MCF 10A (cell line): ENCODE results near the gene CDHR3. TPM values are rescaled to one million over a fixed set of nuclear protein-coding genes. Genes with fewer than 3 reads are reported as not detected.

Experiments used
- BruUV-seq: library from RNA; stranded (reverse); fragments of 400-500 nt; replicated peaks from 2 replicates; lab custom pipeline; 2021; lab: Mats Ljungman, UMichigan
- CTCF ChIA-PET: fragments of 300-600 bp; sonication (Branson Sonifier 250); formaldehyde crosslinking; extraction: SDS; loops from one replicate; lab custom pipeline; 2021; ENCODE audit warnings: antibody characterized with exemption, inconsistent platforms; lab: Yijun Ruan, JAX
- POLR2A ChIA-PET: fragments of 300-600, 350-650 bp; sonication (Branson Sonifier 250); formaldehyde crosslinking; extraction: SDS; loops from one replicate; lab custom pipeline; 2020; ENCODE audit warnings: antibody characterized with exemption, inconsistent platforms; lab: Yijun Ruan, JAX
- DNase-seq: peaks from one replicate; pipeline ENCODE4 v3.0.0-alpha.2; 2018; ENCODE audit not compliant: unreplicated experiment
- H3K27ac Mint-ChIP-seq: one replicate; pipeline ENCODE4 v1.8.0; 2022; ENCODE audit warnings: mild to moderate bottlenecking, low read depth, mixed read lengths; ENCODE audit not compliant: unreplicated experiment
- H3K27me3 Mint-ChIP-seq: one replicate; pipeline ENCODE4 v1.8.0; 2022; ENCODE audit warnings: mixed read lengths; ENCODE audit not compliant: insufficient read depth, unreplicated experiment
- H3K36me3 Mint-ChIP-seq: one replicate; pipeline ENCODE4 v1.8.0; 2022; ENCODE audit warnings: mild to moderate bottlenecking, moderate library complexity, mixed read lengths; ENCODE audit not compliant: insufficient read depth, unreplicated experiment
- H3K4me1 Mint-ChIP-seq: one replicate; pipeline ENCODE4 v1.8.0; 2022; ENCODE audit warnings: mixed read lengths; ENCODE audit not compliant: insufficient read depth, unreplicated experiment
- H3K4me3 Mint-ChIP-seq: one replicate; pipeline ENCODE4 v1.8.0; 2022; ENCODE audit warnings: mild to moderate bottlenecking, moderate library complexity, mixed read lengths; ENCODE audit not compliant: unreplicated experiment
- H3K9me3 Mint-ChIP-seq: one replicate; pipeline ENCODE4 v1.8.0; 2022; ENCODE audit warnings: mixed read lengths; ENCODE audit not compliant: unreplicated experiment
- CTCF ChIP-seq: fragments of 200-600 bp; IDR thresholded peaks from one replicate; pipeline ENCODE4 v1.8.0; 2022; ENCODE audit warnings: antibody characterized with exemption, mild to moderate bottlenecking; ENCODE audit not compliant: unreplicated experiment
- intact Hi-C: fragments of 100-400 bp; cut with micrococcal nuclease; formaldehyde crosslinking; loops from 2 replicates; pipeline ENCODE4 v1.14.1; 2022
- total RNA-seq: library from RNA; stranded (reverse); gene quantifications from 2 replicates; pipeline ENCODE4 v1.2.3, GENCODE V29; 2022

Gene CDHR3
- total RNA-seq, 1 experiment from 2014 or later: 0.19 TPM

DNA sequence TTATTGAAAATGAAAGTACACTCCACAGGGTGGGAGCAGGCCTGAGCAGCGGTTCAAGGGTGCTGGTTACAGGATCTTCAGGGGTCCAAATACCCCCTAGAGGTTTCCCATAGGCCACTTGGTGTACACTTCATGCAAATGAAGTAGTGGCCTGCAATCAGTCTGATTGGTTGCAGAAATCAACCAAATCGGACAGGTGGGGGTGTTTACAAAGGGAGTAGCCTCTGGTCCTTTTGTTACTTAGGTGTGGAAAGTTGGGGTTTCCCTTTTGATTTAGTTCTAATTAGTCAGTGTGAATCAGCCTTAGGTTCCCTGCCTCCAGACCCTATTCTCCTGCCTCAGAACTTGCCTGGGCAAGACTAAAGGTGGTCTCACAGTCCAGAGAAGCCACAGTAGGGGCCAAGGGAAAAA is 99.5 kb downstream of the CDHR3 start:
- H3K4me3 Mint-ChIP-seq: no peak overlapping the region
- intact Hi-C loops: loop anchor here (10.0 kb wide), 1 partner anchor 1102 kb away; the partner anchor contains the start of gene HBP1
- TF ChIP-seq CTCF: no peak
- BruUV-seq: no TSS peak
- H3K27me3 Mint-ChIP-seq: no peaks in the 10 kb centered on the region
- no peaks in the 10 kb centered on the region for H3K9me3 Mint-ChIP-seq
- peaks cover 60% of the 10 kb centered on the region for H3K4me1 Mint-ChIP-seq
- peak overlapping the region; percentile 94 for H3K27ac Mint-ChIP-seq
- CTCF ChIA-PET: interaction anchor here (1.7 kb wide), 1 partner anchor 105 kb away, joined by 3 read pairs; no protein-coding TSS in a partner anchor
- peak; percentile 62 for DNase-seq
- POLR2A ChIA-PET: interaction anchor here (1.0 to 8.0 kb wide), 6 partner anchors 8 to 91 kb away, joined by 3 to 93 read pairs (median 14); partner anchors contain the start of gene SYPL1
- no peaks in the 10 kb centered on the region for H3K36me3 Mint-ChIP-seq

- H3K27ac Mint-ChIP-seq: peak overlapping the region; percentile 94
- no peaks in the 10 kb centered on the region for H3K27me3 Mint-ChIP-seq
- DNase-seq: no peak
- BruUV-seq: no TSS peak
- intact Hi-C loops: loop anchor here (10.0 kb wide), 1 partner anchor 1102 kb away; the partner anchor contains the start of gene HBP1
- ChIA-PET POLR2A (interaction anchor here (0.8 to 8.0 kb wide), 6 partner anchors 7 to 90 kb away, joined by 3 to 93 read pairs (median 18); partner anchors contain the start of gene SYPL1), CTCF (interaction anchor here (0.7 kb wide), 1 partner anchor 40 kb away, joined by 3 read pairs; no protein-coding TSS in a partner anchor)
- H3K9me3 Mint-ChIP-seq: no peaks in the 10 kb centered on the region
- no peak for TF ChIP-seq CTCF
- peaks cover 60% of the 10 kb centered on the region for H3K4me1 Mint-ChIP-seq
- H3K4me3 Mint-ChIP-seq: no peak overlapping the region
- H3K36me3 Mint-ChIP-seq: no peaks in the 10 kb centered on the region
These were observed 100.0 kb downstream of the CDHR3 start for GRCh38 chr7:106063024-106063423.

DNA sequence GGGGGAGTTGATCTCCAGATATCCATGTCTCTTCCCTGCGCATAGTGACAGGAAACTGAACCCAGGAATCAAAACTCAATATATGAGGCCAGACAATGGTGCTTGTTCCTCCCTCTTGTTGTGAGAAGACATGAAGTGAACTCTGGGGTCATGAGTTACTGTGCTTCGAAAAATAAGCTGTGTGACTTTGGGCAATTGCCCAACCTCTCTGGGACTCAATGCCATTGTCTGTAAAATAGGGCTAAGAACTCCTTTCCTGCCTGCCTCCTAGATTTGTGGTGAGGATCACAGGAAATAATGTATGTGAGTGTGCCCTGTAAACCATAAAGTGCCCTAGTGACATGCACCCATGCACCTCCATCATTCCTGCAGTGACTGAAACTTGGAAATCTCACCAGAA is 100.6 kb downstream of the CDHR3 start:
- H3K27me3 Mint-ChIP-seq: no peaks in the 10 kb centered on the region
- peak overlapping the region; percentile 94 for H3K27ac Mint-ChIP-seq
- H3K4me1 Mint-ChIP-seq: peaks cover 63% of the 10 kb centered on the region
- CTCF ChIA-PET: no interaction called here
- no peak for DNase-seq
- no peak for TF ChIP-seq CTCF
- H3K9me3 Mint-ChIP-seq: no peaks in the 10 kb centered on the region
- no TSS peak for BruUV-seq
- no peak overlapping the region for H3K4me3 Mint-ChIP-seq
- H3K36me3 Mint-ChIP-seq: peaks cover 2% of the 10 kb centered on the region
- intact Hi-C loops: loop anchor here (10.0 kb wide), 1 partner anchor 1101 kb away; the partner anchor contains the start of gene HBP1
- POLR2A ChIA-PET: interaction anchor here (0.8 to 8.0 kb wide), 6 partner anchors 7 to 90 kb away, joined by 3 to 93 read pairs (median 18); partner anchors contain the start of gene SYPL1

DNA sequence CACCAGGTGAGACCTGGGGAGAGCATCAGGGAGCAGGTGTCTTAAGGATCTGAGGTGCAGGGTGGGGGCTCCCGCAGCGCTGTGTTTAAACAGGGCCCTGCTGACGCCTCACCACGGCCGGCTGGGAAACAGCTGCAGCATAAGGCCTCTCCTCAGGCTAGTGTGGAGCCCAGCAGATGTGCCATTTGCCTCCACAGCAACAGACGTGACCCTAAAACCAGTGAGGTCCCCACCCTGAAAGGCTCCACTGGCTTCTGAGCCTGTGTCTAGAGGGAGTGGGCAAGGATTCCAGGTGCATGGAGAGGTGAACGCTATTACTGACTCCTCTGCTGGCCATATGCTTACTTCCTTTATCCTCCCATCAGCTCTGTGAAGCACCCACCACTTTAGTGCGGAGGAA is 101.3 kb downstream of the CDHR3 start:
- H3K4me1 Mint-ChIP-seq: peaks cover 63% of the 10 kb centered on the region
- H3K4me3 Mint-ChIP-seq: no peak overlapping the region
- peak overlapping the region; percentile 86 for H3K27ac Mint-ChIP-seq
- ChIA-PET POLR2A (interaction anchor here (0.6 to 4.3 kb wide), 14 partner anchors 10 to 1104 kb away, joined by 3 to 93 read pairs (median 5); partner anchors contain the start of genes HBP1 and SYPL1), CTCF (interaction anchor here (1.1 to 2.3 kb wide), 2 partner anchors 8 to 89 kb away, joined by 3 to 10 read pairs; no protein-coding TSS in a partner anchor)
- BruUV-seq: no TSS peak
- H3K9me3 Mint-ChIP-seq: no peaks in the 10 kb centered on the region
- DNase-seq: no peak
- intact Hi-C loops: loop anchor here (10.0 kb wide), 1 partner anchor 1100 kb away; the partner anchor contains the start of gene HBP1
- H3K36me3 Mint-ChIP-seq: peaks cover 6% of the 10 kb centered on the region
- H3K27me3 Mint-ChIP-seq: no peaks in the 10 kb centered on the region
- no peak for TF ChIP-seq CTCF
